Liver (tissue), 3 donors: Measurements from ENCODE around the gene NLRC5.

Source experiments
- CTCF ChIP-seq: fragments of 150-350 bp; IDR thresholded peaks from 2 replicates; pipeline ENCODE4 v1.5.1; 2017; ENCODE audit warnings: improper control_type of control experiment, low read depth, low read length; ENCODE audit not compliant: missing input control
- EGR1 ChIP-seq, 2 donors: IDR thresholded peaks; 2 replicates each; pipeline ENCODE4 v1.6.1; 2016 to 2018; ENCODE audit warnings: antibody characterized with exemption in 2 of 2, low read depth in 2 of 2
- HNF4G ChIP-seq: IDR thresholded peaks from 2 replicates; pipeline ENCODE4 v1.6.1; 2016; ENCODE audit warnings: antibody characterized with exemption
- MAX ChIP-seq: IDR thresholded peaks from 2 replicates; pipeline ENCODE4 v1.6.1; 2016; ENCODE audit warnings: antibody characterized with exemption
- RAD21 ChIP-seq, 2 donors: IDR thresholded peaks; 2 replicates each; pipeline ENCODE4 v1.6.1; 2016; ENCODE audit warnings: antibody characterized with exemption in 2 of 2, mild to moderate bottlenecking in 2 of 2
- REST ChIP-seq: IDR thresholded peaks from 2 replicates; pipeline ENCODE4 v1.6.1; 2016; ENCODE audit warnings: antibody characterized with exemption, mild to moderate bottlenecking
- RXRA ChIP-seq, 2 donors: IDR thresholded peaks; 2 replicates each; pipeline ENCODE4 v1.6.1; 2017 to 2018; ENCODE audit warnings: antibody characterized with exemption in 2 of 2, mild to moderate bottlenecking in 1 of 2
- TAF1 ChIP-seq: conservative IDR thresholded peaks from 2 replicates; pipeline ENCODE4 v1.6.1; 2016; ENCODE audit warnings: antibody characterized with exemption, mild to moderate bottlenecking
- YY1 ChIP-seq: IDR thresholded peaks from 2 replicates; pipeline ENCODE4 v1.6.1; 2016; ENCODE audit warnings: antibody characterized with exemption, mild to moderate bottlenecking
- ZBTB33 ChIP-seq: IDR thresholded peaks from 2 replicates; pipeline ENCODE4 v1.6.1; 2016; ENCODE audit warnings: antibody characterized with exemption
- donor health status: healthy.
- donor health status: healthy.

- TF ChIP-seq CTCF (no peak), RAD21 (IDR thresholded peaks at IDR 0.05) (no peak), HNF4G (no peak), ZBTB33 (no peak), TAF1 (no peak), MAX (no peak), REST (no peak), RXRA (IDR thresholded peaks at IDR 0.05) (peak; percentile 42 to 47), EGR1 (IDR thresholded peaks at IDR 0.05; ENCODE audit: low read depth in 2 of 2) (no peak), YY1 (no peak)
Measured at GRCh38 chr16:56953006-56953405, 36.4 kb upstream of the NLRC5 start.
